GM18858 (cell line): Measurements from ENCODE around the gene RER1.

Experiments
- ATAC-seq: cut with Tn5 transposase; IDR thresholded peaks from one replicate; pipeline ENCODE4 v1.9.1; 2021; ENCODE audit not compliant: unreplicated experiment

Gene RER1

DNA sequence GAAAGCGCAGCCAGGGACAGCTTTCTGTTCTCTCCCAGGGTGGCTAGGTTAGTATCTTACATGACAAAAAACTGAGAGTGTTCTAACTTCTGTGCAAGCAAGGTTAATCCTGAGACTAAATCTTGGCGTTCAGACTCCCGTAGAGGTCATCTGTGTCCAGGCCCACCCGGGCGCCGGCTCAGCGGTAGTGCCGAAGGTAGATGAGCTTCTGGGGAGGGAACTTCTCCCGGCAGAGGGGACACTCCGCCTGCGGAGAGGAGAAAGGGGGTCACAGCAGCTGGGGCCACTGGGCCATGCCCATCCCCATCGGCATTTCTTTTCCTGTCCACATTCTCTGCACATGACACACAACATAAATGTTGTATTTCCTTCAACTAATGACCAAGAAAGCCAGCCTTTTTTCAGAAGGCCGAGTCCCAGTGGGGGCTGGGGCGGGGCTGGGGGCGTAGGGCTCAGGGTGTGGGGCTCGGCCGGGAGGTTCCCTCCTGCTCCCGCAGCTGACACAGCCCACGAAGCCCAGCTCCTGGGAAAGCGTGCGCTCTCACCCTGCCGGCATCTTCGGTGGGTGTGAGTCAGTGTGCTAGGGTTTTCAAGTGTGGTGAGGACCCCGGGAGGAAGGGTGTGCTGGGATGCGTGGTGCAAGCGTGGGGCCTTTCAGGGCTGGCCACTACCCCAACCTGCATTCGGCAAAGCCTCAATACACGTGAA, 14.1 kb downstream of the RER1 start:
- ATAC-seq: no peak

DNA sequence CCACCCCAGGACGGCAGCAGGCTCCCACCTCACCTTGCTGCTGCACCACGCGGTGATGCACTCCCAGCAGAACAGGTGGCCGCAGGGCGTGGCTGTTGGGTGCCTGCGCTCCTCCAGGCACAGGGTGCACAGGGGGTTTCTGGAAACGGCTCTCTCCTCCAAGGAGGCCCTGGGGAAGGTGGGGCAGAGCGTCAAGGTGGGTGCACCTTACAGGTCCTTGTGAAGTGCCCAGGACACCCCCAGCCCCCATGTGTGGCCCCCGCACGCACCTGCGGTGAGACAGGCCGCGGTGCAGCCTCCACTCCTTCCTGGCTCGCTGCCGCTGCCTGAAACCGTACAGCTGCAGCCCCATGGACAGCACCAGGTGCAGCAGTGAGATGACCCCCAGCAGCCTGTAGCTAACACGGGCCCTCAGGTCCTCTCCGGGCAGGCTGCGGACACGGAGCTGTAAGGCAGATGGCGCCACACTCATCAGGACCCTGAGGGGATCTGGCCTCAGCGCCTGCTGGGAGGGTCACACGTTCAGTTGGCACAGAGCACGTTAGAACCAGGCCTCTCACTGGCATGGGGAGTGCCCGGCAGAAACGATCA, 14.9 kb downstream of the RER1 start:
- ATAC-seq: no peak

DNA sequence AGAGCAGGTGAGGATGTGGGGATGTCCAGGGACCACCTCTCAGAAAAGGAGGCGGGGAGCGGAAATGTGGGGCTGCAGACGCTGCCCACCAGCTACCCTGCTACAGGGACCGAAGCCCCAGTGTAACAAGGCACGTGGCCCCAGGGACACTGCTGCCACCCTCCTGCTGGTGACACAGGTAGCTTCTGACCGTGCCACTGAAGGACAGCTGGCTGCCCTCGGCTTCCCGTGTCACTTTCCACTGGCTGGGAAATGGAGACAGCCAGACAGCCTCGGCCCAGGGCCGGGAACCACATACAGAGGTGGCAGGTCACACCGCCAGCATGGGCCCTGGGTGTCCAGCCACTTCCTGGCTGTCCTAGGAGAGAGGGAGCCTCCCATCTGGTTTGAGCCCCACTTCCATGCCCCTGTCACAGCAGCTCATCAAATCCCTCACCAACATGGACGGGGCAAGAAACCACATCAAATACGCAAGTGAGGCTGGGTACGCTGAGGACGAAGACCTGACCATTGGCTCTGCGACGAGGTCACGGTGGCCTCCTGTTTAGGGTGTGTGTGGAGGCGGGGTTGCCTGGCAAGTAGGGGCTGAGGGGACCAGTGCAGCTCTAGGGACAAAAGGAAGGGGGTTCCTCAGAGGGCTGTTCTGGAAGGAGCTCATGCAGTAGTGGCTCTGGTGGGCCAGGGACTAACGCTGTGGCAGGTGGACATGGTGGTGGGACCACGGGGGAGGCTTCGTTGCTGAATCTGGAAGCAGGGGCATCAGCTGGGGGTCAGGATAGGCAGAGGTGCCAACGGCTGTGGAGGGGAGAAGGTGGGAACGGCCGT, 15.7 kb downstream of the RER1 start:
- ATAC-seq: no peak

DNA sequence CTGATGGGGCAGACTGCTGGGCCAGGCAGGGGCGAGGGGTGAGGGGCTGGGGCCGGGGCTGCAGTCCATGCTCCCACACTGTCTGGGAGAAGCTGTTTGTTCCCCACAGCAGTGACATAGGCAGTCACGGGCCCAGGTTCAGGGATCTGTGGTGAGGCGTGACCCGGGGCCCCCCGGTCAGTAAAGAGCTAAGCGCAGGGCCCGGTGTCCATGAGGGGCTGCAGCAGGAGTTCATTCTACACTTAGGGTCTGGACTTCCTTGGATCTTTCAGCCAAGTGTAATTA, 16.3 kb downstream of the RER1 start:
- ATAC-seq: no peak

DNA sequence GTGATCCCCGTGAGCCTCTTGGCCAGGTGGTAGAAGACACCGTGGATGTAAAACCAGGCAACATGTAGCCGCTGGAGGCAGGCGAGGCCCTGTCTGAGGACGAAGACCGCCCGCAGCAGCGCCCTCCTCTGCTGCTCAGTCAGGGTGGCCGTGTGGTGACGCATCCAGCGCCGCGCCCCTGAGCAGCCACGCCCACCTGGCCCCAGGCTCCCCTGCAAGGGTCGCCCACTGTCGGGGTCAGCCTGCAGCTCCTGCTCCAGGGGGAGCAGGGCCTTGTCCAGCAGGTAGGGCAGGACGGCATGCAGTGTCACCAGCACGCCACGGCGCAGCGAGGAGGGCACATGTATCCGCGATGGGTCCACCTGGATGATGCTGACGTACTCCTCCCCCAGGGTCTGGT, 16.8 kb downstream of the RER1 start:
- no peak for ATAC-seq

DNA sequence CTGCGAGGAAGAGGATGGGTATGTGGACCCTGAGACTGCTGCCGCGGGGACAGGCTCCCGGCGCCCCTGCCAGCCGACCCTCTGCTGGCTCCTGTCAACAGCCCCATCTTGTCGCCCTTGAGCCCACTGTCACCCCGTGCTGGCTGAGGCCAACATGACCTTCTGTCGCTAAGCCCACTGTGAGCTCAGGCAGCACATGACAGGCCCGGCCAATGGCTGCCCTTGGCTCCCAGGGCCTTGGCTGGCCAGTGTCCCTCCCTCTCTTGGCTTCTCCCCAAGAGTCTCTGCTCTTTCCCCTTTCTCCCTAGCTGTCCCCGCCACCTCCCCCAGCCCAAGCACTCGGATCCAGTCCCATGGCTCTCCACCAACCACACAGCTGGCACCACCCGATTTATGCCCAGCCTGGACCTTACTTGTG, 17.2 kb downstream of the RER1 start:
- ATAC-seq: no peak

DNA sequence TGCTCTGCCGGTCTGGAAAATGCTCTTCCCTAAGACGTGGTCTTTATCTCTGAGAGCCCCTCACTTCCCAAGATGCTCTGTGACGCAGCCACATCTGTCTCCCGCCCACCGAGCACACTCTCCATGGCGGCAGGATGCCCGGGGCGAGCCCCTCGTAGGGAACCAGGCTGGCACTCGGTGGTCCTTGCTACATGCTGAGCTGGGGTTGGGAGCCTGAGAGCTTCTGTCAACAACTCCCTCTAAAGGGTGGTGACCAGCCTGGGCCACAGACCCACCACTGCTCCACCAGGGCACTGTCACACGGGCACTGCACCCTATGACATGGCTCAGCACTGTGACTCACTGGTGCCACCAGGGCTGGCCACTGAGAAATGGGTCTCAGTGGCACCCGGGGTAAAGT, 18.1 kb downstream of the RER1 start:
- no peak for ATAC-seq

DNA sequence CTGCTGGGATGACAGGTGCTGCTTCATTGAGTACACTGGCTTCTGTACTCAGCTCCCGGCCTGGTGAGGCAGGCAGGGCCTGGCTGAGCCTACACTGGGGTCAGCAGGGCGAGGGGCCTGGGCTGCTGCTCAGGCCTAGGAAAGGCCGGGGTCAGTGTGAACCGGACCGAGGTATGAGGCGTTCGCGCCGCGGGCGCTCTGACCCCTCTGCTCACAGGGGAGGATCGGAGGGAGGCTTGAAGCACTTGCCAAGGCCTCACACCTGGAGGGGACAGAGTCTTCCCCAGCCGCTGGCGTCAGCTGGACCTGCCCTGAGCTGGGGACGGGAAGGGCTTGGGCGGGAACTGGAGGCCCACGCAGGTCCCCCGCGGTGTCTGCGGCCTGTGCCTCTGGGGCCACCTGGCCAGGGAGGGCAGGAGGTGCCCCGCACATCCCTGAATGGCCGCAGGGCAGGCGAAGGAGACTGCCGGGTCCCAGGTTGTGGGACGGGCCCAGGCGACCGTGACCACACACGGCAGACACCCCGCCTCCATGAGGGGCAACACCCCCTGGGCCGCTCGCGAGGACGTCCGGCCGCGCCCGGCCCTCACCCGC, 20.3 kb downstream of the RER1 start:
- ATAC-seq: peak; percentile 21

DNA sequence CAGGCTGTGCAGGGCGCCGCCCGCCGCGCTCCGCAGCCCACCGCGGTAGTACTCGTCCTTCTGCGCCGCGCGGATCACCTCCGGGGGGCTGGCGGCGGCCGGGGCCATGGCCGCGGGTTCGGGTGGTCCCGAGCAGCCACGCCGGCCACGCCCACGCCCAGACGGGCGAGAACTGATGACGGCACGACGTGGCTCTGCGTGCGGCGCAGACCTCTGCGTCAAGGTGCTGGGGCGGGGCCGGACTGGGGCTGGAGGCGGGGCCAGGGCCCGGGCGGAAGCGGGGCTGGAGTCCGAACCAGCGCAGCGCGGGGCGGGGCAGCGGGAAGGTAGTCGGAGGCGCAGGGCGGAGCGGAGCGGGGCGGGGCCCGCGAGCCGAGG, 20.7 kb downstream of the RER1 start, which contains the start of gene PEX10:
TSS of gene PEX10 (minus strand) at position 170 of the 378 bp plus-strand sequence. CDS start at position 108, 62 bp downstream.
- ATAC-seq: peak; percentile 55

DNA sequence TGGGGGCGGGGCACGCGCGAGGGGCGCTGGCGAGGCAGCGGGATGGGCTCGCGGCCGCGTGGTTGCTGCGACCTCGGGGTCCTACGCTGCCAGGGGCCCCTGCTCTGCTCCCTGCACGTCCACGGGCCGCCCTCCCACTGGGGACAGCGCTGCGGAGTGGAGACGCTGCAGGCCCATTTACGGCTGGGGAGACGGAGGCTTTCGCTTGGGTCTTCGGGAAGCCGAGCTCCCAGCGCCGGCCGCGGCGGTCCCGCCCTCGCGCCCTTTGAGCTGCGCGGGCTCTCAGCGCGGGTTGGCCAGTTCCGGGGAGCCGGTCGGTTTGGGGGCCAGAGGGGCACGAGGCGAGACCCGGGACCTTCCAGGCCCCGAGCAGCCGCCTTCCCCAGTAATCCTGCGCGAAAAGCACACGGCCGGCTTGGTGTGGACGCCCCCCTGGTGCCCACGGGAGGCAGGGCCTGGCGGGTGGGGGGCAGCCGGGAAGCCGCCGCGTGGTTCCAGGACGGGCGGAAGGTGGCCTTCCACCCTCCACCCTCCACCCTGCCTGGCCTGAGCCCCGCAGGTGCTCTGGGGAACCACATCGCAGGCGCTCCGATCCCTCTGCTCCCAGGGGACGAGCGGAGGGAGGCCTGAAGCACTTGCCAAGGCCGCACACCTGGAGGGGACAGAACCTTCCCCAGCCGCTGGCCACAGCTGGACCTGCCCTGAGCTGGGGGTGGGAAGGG, 21.3 kb downstream of the RER1 start:
- peak; percentile 5 for ATAC-seq

DNA sequence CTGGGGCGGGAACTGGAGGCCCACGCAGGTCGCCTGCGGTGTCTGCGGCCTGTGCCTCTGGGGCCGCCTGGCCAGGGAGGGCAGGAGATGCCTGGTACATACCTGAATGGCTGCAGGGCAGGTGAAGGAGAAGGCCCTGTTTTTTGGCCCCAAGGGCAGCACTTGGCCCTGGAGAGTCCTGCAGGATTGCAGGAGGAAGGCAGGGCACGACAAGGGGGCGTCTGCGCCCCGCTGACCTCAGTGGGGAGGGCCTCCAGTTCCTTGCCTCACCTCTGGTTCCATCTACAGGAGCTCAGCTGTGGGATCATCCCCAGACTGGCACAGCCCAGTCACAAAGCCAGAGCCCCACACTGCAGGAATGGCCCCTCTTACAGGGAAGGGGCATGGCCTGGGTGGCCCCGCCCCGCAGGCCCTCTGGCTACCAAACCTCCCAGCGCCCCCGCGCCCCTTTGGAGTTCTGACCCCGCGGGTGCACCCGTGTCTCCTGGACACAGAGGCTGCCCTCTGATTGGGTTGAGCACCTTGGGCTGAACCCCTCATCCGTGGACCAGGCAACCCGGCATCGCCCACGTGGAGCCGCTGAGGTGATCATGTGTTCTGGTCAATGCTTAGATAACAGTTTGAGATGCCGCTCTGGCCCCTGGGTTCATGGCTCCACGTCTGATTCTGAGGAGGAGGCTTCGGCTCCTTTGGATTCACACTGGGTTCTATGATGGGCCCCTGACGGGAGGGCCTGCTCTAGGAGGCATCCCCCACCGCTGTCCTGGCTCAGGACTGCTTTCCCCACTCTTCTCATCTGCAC, 22.1 kb downstream of the RER1 start:
- ATAC-seq: no peak

DNA sequence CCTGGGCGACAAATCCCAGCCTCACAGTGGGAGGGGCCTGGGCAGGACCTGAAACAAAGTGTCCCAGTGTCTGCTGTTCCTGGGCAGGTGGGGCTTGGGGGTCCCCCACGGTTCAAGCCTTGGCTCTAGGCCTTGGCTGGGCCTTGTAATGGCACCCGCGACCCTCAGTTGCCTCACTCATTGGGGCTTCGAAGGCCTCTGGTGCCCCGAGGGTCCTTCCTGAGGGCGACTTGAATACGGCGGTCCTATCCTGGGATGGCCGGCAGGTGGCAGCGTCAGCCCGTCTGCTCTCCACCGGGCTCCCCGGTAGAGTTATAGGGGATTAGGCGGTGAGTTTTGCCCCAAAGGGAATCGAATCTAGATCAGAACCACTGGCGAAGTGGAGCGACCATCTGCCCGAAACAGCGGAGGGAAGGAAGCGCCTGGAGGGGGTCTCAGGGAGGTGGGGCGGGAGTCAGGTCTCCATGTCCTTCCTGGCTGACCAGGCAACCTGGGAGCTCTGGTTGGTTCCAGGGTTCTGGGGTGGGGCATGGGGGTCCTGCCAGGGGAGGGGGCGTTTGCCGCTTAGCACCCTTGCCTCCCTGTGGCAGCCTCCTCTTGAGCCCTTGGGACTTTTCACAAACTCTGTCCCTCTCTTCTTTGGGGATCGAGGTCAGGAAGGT, 22.8 kb downstream of the RER1 start:
- ATAC-seq: no peak

DNA sequence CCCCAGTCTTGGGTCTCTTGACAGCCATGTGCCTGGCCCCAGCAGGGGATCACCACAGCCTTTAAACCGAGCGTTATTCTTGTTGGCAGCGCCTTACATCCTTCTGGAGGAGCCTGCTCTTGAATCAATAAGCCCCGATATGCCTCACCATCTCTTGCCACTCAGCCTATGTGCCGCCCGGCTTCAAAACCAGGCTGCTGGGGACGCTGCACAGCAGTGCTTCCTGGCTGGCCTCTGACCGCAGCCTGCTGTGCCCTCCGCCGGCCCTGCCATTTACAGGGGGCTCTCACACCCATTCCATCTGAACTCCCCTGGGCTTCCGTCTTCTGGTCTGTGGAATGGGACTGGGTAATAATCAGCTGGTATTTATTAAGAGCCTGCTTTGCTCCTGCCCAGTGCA, 23.7 kb downstream of the RER1 start:
- no peak for ATAC-seq

DNA sequence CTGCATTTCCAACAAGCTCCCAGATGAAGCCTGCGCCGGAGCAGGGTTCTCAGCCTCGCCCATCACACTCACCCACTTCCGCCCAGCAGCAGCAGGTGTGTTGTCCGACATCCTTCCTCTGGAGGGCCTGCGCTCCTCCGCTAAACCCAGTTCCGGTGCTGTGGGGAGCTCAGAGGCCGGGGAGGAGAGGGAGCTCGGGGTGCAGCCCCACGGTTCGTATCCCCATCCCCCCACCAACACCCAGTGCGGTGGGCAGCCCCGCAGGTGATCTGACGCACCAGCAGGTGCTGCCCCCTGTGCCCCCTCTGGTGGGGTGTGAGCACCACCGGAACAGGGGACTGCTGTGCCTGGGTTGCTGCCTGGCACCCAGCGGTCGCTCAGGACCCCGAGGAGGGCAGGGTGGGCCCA, 24.2 kb downstream of the RER1 start:
- ATAC-seq: no peak

DNA sequence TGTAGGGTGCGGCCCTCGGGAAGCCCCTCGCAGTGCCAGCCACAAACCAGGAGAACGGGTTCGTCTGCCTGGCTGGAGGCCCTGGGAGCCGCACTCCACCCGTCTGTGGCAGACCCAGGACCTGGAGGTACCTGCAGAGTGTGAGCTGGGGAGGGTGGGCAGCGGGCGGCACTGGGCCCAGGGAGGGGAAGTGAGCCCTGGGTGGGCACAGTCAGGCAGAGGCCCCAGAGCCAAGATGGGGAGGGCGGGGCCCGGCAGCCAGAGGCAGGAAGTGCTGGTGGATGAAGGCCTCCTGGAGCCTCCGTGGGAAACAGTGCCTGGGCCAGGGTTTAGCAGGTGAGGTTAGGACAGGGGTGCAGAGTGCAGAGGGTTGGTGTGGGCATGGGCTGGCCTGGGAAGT, 24.8 kb downstream of the RER1 start:
- no peak for ATAC-seq

DNA sequence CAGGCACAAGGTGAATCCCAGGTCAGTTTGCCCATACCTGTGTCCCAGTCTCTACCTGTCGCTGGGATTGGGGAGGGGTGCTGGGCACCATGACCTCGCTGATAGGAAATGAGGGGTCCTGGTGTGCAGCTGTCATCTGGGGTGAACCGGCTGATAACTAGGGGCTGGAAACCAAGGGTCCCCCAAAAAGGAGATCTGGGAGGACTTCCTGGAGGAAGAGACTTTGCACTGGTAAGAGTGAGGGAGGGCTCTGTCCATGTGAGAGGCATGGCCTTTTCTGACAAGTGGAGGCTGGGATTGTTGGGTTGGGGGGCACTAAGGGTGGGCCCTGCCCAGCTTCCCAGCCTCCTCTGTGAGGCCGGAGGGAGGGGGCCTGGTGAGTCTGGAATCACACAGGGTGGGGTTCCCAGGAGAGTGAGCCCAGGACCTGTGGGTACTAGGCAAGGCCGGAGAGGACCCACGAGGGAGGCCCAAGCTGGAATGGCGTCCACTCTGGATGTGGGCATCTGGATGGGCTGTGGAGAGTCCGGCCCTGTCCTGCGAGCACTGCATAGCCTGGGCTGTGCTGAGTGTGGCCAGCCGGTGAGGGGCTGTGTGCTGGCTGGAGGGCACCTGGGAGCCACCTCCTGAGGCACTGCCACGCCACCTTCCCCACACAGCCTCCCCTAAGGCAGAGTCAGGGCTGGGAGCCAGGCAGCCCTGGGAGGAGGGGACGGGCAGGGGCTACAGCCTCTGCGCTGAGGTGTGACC, 25.6 kb downstream of the RER1 start:
- ATAC-seq: no peak

DNA sequence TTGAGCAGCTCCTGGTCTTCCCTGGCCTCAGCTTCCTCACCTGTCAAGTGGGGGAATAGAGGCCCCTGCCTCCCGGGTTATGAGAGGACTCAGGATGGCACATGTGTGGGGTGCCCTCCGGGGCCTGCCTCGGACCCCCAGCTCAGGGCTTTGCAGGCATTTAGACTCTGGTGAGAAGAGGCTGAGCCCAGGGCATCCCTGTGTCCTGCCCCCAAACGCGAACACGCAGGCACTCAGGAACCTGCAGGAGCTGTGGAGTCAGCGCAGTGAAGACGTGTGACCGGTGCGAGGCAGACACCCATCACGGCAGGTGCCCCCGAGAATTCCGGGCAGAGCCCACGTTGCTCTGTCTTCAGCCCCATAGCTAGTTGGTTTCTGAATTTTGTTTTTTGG, 26.2 kb downstream of the RER1 start:
- no peak for ATAC-seq

DNA sequence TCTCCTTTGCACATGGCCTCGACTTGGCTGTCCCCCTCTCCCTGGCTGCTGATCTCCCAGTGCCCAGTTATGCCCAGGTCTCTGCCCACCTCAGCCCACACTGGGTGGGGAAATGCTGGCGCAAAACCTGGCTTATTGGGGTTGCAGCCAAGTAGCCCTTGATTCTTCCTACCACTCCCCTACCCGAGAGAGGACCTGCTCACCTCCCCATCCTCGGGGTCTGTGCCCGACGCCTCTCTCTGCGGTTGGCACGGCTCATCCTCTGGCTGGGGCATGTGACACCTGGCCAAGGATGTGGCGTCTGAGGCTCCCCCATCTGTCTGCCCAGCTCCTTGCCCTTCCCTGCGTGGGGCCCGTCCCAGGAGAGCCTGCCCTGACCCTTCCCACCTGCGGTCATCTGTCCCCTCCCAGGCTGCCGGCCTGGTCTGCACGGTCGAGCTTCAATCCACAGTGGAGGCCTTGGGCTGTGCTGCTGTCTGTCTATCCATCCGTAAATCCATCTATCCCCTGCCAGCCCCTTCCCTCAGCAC, 27.2 kb downstream of the RER1 start:
- ATAC-seq: no peak

DNA sequence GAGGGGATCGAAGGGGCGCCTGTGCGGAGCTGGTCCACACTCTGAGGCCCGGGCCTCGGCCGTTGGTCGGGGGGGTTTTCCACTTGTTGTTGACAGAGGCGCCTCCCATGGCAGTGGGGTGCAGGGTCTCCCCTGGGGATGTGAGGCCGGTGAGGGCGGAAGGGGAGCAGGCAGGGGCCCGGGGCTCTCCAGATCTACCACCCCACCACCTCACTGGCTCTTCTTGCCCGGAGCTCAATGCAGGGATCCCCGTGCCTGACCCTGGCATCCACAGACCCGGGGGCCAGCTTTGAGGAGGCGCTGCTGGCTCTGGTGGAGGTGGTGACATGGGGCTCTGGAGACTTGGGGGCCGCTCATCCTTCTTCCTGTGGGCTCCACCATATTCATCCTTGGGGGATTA, 27.8 kb downstream of the RER1 start:
- ATAC-seq: no peak
